K562 (cell line): Measurements from ENCODE around the gene GET4. TPM values are rescaled to one million over a fixed set of nuclear protein-coding genes. Genes with fewer than 3 reads are reported as not detected.

Experiments used
- BCLAF1 ChIP-seq, 2 experiments: fragments of 450-650 bp in 1 of 2; IDR thresholded peaks; 2 replicates each; pipeline ENCODE4 v1.6.1; 2011 to 2017; ENCODE audit warnings: low read depth in 2 of 2, antibody characterized with exemption in 1 of 2, borderline replicate concordance in 1 of 2, low read length in 1 of 2, mild to moderate bottlenecking in 1 of 2, mixed read lengths in 1 of 2; ENCODE audit not compliant: control insufficient read depth in 1 of 2
- CUX1 ChIP-seq: fragments of 200-800 bp; sonication (Bioruptor generic); IDR thresholded peaks from 2 replicates; pipeline ENCODE4 v1.6.1; 2016; ENCODE audit warnings: missing genetic modification characterization, missing compliant biosample characterization
- KAT7 ChIP-seq: sonication (generic); formaldehyde crosslinking; IDR thresholded peaks from 2 replicates; pipeline ENCODE4 v1.8.0; 2022; ENCODE audit warnings: missing genetic modification reagents, mild to moderate bottlenecking, borderline replicate concordance
- NONO ChIP-seq, 2 experiments: fragments of 200-400 bp in 1 of 2; fragments of 450-650 bp in 1 of 2; formaldehyde crosslinking in 1 of 2; IDR thresholded peaks; 2 replicates each; pipeline ENCODE4 v1.6.1; 2017; ENCODE audit warnings: low read depth in 2 of 2, mild to moderate bottlenecking in 2 of 2, moderate library complexity in 2 of 2, low read length in 1 of 2
- PRPF4 ChIP-seq: fragments of 200-400 bp; formaldehyde crosslinking; IDR thresholded peaks from one replicate; pipeline ENCODE4 v1.6.1; 2017; ENCODE audit warnings: low read length, low read depth, mild to moderate bottlenecking; ENCODE audit not compliant: insufficient read depth, poor library complexity, severe bottlenecking
- SUPT5H ChIP-seq: fragments of 450-650 bp; IDR thresholded peaks from 2 replicates; pipeline ENCODE4 v1.6.1; 2016
- TEAD2 ChIP-seq: fragments of 450-650 bp; IDR thresholded peaks from 2 replicates; pipeline ENCODE4 v1.6.1; 2016; ENCODE audit warnings: missing genetic modification characterization, control low read depth, missing compliant biosample characterization
- TEAD4 ChIP-seq, 2 experiments: sonication (generic) in 1 of 2; formaldehyde crosslinking in 1 of 2; IDR thresholded peaks; 2 replicates each; pipeline versions ENCODE4 v1.6.1 to v1.8.0; 2012 to 2022; ENCODE audit warnings: borderline replicate concordance in 1 of 2, inconsistent platforms in 1 of 2, low read length in 1 of 2, mild to moderate bottlenecking in 1 of 2, missing genetic modification reagents in 1 of 2
- TGIF2 ChIP-seq: sonication (generic); formaldehyde crosslinking; IDR thresholded peaks from 2 replicates; pipeline ENCODE4 v1.8.1; 2022; ENCODE audit warnings: mild to moderate bottlenecking, missing genetic modification reagents, moderate library complexity
- ZNF224 ChIP-seq: sonication (generic); formaldehyde crosslinking; IDR thresholded peaks from 2 replicates; pipeline ENCODE4 v1.8.0; 2022; ENCODE audit warnings: mild to moderate bottlenecking, missing genetic modification reagents
- ZNF511 ChIP-seq: sonication (generic); formaldehyde crosslinking; IDR thresholded peaks from 2 replicates; pipeline ENCODE4 v1.8.0; 2022; ENCODE audit warnings: mild to moderate bottlenecking, missing genetic modification reagents
- ZNF764 ChIP-seq: fragments of 250-450 bp; sonication (Bioruptor Pico); IDR thresholded peaks from 2 replicates; pipeline ENCODE4 v1.4.0; 2020; ENCODE audit warnings: low read depth, mild to moderate bottlenecking, moderate library complexity
- polyA plus RNA-seq, 8 experiments: library from polyadenylated mRNA; depleted of rRNA in 4 of 8; stranded (reverse) in 5 of 8; unstranded in 3 of 8; fragments of >200 nt; fragmentation: Nextera tagmentation in 2 of 8; fragmentation: Illumina TruSeq in 1 of 8; extraction: Ambion mirVana in 2 of 8; extraction: Trizol in 1 of 8; gene quantifications; 2 replicates each; pipeline versions ENCODE4 v1.2.1 to v1.2.3, GENCODE V29; 2011 to 2014; ENCODE audit warnings: inconsistent platforms in 1 of 8, missing spikeins in 1 of 8
- total RNA-seq, 7 experiments: library from RNA; depleted of rRNA in 6 of 7; stranded (reverse); fragments of >200 nt in 6 of 7; fragmentation: Illumina TruSeq in 2 of 7; extraction: Trizol in 2 of 7; gene quantifications; 2 replicates each; pipeline versions ENCODE4 v1.2.1 to v1.2.3, GENCODE V29; 2011 to 2021; ENCODE audit warnings: low replicate concordance in 1 of 7
- TF ChIP-seq, protein P1 (sequence below), 3 experiments: fragments of 200-800 bp in 1 of 3; sonication (Bioruptor generic) in 1 of 3; sonication (generic) in 1 of 3; formaldehyde crosslinking in 1 of 3; IDR thresholded peaks; 2 replicates each; pipeline versions ENCODE4 v1.6.1 to v1.8.0; 2016 to 2022; ENCODE audit warnings: mild to moderate bottlenecking in 2 of 3, missing compliant biosample characterization in 2 of 3, missing genetic modification characterization in 2 of 3, missing genetic modification reagents in 1 of 3
- TF ChIP-seq, protein P2 (sequence below): sonication (generic); formaldehyde crosslinking; IDR thresholded peaks from 2 replicates; pipeline ENCODE4 v1.9.0; 2022; ENCODE audit warnings: mild to moderate bottlenecking, missing genetic modification reagents

Gene GET4
- total and polyA plus RNA-seq, 9 of the 15 experiments (the other 6 are each of a cell fraction or from before 2014, with no cell fraction given) = 0.99 to 122 (median 40.4) TPM

GRCh38 chr7:873367-874002 is 2.9 kb upstream of the GET4 start (continued):
- TF ChIP-seq ZNF224 (peak; percentile 94), SUPT5H (0 out of 2 replicates have a peak, but pooled peaks have one; percentile 17), TGIF2 (CRISPR knock-in tag) (0 out of 2 replicates have a peak, but pooled peaks have one; percentile 78), ZNF764 (CRISPR knock-in tag) (no peak), BCLAF1 (IDR thresholded peaks at IDR 0.05; ENCODE audit: borderline replicate concordance in 1 of 2, control insufficient read depth in 1 of 2, low read depth in 2 of 2, low read length in 1 of 2) (peak in 1 of 2 experiments; percentile 41; a peak in 1 of 4 replicates), PRPF4 (no peak), TEAD4 (IDR thresholded peaks at IDR 0.05; ENCODE audit: low read length) (peak; percentile 69), TEAD4 (CRISPR knock-in tag; IDR thresholded peaks at IDR 0.05; ENCODE audit: borderline replicate concordance) (peak; percentile 99), TEAD2 (tag) (no peak), NONO (IDR thresholded peaks at IDR 0.05; ENCODE audit: low read depth in 2 of 2, low read length in 1 of 2) (no peak), CUX1 (CRISPR knock-in tag) (0 out of 2 replicates have a peak, but pooled peaks have one; percentile 39), ZNF511 (CRISPR knock-in tag) (peak; percentile 99), KAT7 (CRISPR knock-in tag) (peak; percentile 80; the same call in 1 of the 2 replicates)
- TF ChIP-seq, protein P1, sequence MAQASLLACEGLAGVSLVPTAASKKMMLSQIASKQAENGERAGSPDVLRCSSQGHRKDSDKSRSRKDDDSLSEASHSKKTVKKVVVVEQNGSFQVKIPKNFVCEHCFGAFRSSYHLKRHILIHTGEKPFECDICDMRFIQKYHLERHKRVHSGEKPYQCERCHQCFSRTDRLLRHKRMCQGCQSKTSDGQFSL (CRISPR knock-in tag; IDR thresholded peaks at IDR 0.05) = peak; percentile 89
- TF ChIP-seq, protein P1 (tag; IDR thresholded peaks at IDR 0.05) = peak in 1 of 2 experiments; percentile 63; a peak in 1 of 4 replicates
- TF ChIP-seq, protein P2, sequence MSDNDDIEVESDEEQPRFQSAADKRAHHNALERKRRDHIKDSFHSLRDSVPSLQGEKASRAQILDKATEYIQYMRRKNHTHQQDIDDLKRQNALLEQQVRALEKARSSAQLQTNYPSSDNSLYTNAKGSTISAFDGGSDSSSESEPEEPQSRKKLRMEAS (CRISPR knock-in tag) = peak; percentile 100
